ENCODE results near the gene PHKA1. TPM values are rescaled to one million over a fixed set of nuclear protein-coding genes. Genes with fewer than 3 reads are reported as not detected.

The PHKA1 gene
- total RNA-seq, 3 donors from 2014 or later (not counting 1 experiment from before 2014, with no cell fraction given), result 0.13 to 0.24 (median 0.16) TPM

GRCh38 chrX:72713130-72713529 lies 976 bp downstream of the PHKA1 start:
- Histone ChIP-seq H3K36me3 (ENCODE audit: control insufficient read depth, insufficient read depth, low read length) (no peaks in the 10 kb centered on the region), H3K4me1 (ENCODE audit: control insufficient read depth, insufficient read depth, low read length) (peaks cover 3% of the 10 kb centered on the region), H3K4me3 (ENCODE audit: low read length) (no peak overlapping the region), H3K27me3 (ENCODE audit: control insufficient read depth, insufficient read depth, low read length) (no peaks in the 10 kb centered on the region), H3K27ac (ENCODE audit: low read length) (no peak overlapping the region), H3K9me3 (ENCODE audit: control insufficient read depth, insufficient read depth, low read length) (no peaks in the 10 kb centered on the region)
- Mint-ChIP-seq H3K4me3 (peak overlapping the region; percentile 72), H3K9me3 (no peaks in the 10 kb centered on the region), H3K27me3 (ENCODE audit: low read depth in 2 of 2) (peaks cover 2 to 30% of the 10 kb centered on the region in 2 donors), H3K4me1 (no peaks in the 10 kb centered on the region), H3K27ac (no peak overlapping the region), H3K36me3 (no peaks in the 10 kb centered on the region)
- ATAC-seq (no peak), DNase-seq (no peak)
- no peak for TF ChIP-seq CTCF (IDR thresholded peaks at IDR 0.05)
- 40% methylated on average over 2 of the region's 3 CpGs for WGBS (ENCODE audit: insufficient coverage)
- intact Hi-C loops (cut with micrococcal nuclease), result no loop called here

- Mint-ChIP-seq H3K36me3 (no peaks in the 10 kb centered on the region), H3K4me3 (no peak overlapping the region), H3K27me3 (ENCODE audit: low read depth in 2 of 2) (peaks cover 2 to 21% of the 10 kb centered on the region in 2 donors), H3K27ac (no peak overlapping the region), H3K9me3 (no peaks in the 10 kb centered on the region), H3K4me1 (no peaks in the 10 kb centered on the region)
- Histone ChIP-seq H3K9me3 (ENCODE audit: control insufficient read depth, insufficient read depth, low read length) (no peaks in the 10 kb centered on the region), H3K36me3 (ENCODE audit: control insufficient read depth, insufficient read depth, low read length) (no peaks in the 10 kb centered on the region), H3K4me3 (ENCODE audit: low read length) (no peak overlapping the region), H3K4me1 (ENCODE audit: control insufficient read depth, insufficient read depth, low read length) (peaks cover 3% of the 10 kb centered on the region), H3K27me3 (ENCODE audit: control insufficient read depth, insufficient read depth, low read length) (no peaks in the 10 kb centered on the region), H3K27ac (ENCODE audit: low read length) (no peak overlapping the region)
- intact Hi-C loops (cut with micrococcal nuclease), result no loop called here
- no peak for ATAC-seq
- WGBS (ENCODE audit: insufficient coverage), result 8% methylated on average over 2 of the region's 2 CpGs
- DNase-seq, result no peak
- TF ChIP-seq CTCF (IDR thresholded peaks at IDR 0.05), result no peak
Observed at GRCh38 chrX:72712094-72712755, 1.9 kb downstream of the PHKA1 start.

- intact Hi-C loops (cut with micrococcal nuclease), result no loop called here
- H3K27me3 Mint-ChIP-seq (ENCODE audit: low read depth in 2 of 2), result no peaks in the 10 kb centered on the region
Observed at GRCh38 chrX:72705814-72706213, 8.3 kb downstream of the PHKA1 start.

More at GRCh38 chrX:72705814-72706213, 8.3 kb downstream of the PHKA1 start:
- Histone ChIP-seq H3K36me3 (ENCODE audit: control insufficient read depth, insufficient read depth, low read length) (no peaks in the 10 kb centered on the region), H3K4me3 (ENCODE audit: low read length) (no peak overlapping the region), H3K27ac (ENCODE audit: low read length) (no peak overlapping the region), H3K4me1 (ENCODE audit: control insufficient read depth, insufficient read depth, low read length) (no peaks in the 10 kb centered on the region), H3K27me3 (ENCODE audit: control insufficient read depth, insufficient read depth, low read length) (no peaks in the 10 kb centered on the region), H3K9me3 (ENCODE audit: control insufficient read depth, insufficient read depth, low read length) (no peaks in the 10 kb centered on the region)
- no peaks in the 10 kb centered on the region for H3K9me3 Mint-ChIP-seq
- no peak overlapping the region for H3K4me3 Mint-ChIP-seq
- H3K4me1 Mint-ChIP-seq, result no peaks in the 10 kb centered on the region
- H3K36me3 Mint-ChIP-seq, result no peaks in the 10 kb centered on the region
- H3K27ac Mint-ChIP-seq, result no peak overlapping the region
- ATAC-seq (no peak), DNase-seq (no peak)
- WGBS (ENCODE audit: insufficient coverage), result no CpG with 5 or more reads among the region's 1 CpG
- no peak for TF ChIP-seq CTCF (IDR thresholded peaks at IDR 0.05)

Measured in natural killer cell (primary cell).